GM19452 (cell line): Measurements from ENCODE around the gene IFNA6.

ENCODE experiments used
- ATAC-seq: cut with Tn5 transposase; IDR thresholded peaks from one replicate; pipeline ENCODE4 v1.9.1; 2021; ENCODE audit not compliant: unreplicated experiment

IFNA6 gene

DNA sequence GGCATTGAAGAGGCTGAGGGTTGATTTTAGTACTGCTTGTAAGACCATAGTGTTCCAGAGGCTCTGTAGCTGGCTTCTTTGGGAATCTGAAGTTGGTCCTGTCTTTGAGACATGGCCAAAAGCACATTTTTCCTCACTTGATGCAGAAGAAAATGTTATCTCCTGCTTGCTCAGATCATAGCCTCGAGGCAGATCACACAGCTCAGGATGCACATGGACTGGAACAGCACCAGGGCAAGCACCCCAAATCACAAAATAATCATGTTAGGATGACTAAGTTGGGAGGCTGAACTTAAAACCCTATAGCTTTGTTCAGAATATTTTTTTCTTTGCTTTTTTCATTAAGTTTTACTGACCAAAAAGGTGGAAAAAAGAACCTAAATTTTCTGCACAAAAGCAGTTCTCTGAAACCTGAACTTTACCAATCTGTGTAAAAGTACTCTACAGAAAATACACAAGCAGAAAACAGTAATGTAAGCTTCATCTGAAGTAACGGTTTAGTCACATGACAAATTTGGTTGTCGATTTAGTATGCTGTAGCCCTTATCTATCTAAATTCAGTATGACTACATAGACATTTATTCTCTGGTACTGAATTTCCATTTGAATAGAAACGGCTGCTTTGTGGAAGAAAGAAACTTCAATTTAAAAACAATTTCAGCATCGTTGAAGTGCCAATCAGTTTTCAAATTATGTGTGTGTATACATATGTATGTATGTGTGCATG lies 18.8 kb downstream of the IFNA6 start:
- no peak for ATAC-seq

DNA sequence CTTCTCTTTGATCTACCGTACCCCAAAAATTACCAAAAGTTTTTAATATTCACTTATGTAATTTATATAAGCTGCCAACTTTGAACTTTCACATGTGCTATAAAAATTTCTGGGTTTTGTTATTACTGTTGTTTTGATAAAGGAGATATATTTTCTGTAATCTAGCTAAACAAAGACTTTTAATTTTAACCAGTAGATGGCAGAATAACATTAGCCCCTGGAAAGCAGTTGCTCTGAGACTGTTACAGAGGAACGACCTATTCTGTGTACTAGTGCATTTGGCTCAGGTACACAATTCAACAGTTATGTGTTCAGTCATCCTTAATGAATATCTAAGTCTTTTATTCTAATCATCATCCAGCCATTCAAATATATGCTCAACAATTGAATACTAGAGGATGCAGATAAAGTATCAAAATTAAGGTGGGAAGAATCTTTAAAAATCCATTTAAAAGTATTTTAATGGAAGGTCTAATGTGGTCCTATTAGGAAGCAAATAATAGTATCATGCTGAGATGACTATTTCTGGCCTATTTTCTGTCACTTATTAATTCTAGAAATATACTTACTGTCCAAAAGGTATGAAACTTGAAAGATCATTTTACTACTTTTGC lies 24.1 kb downstream of the IFNA6 start:
- ATAC-seq: peak; percentile 78

DNA sequence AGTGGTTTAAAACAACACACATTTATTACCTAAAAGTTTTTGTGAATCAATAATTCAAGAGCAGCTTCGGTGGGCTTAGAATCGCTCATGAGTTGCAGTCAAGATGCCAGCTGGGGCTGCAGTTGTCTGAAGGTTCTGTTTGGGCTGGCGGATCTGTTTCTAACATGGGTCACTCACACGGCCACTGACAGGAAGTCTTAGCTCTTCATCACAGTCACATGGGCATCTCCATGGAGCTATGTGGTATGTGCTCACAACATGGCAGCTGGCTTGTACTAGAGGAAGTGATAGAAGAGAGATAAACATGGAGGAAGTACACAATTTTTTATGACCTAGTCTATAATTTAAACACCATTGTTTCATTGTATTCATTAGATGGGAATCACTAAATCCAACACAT lies 26.6 kb downstream of the IFNA6 start:
- ATAC-seq: no peak

GRCh38 chr9:21322911-21323461 lies 27.7 kb downstream of the IFNA6 start:
- no peak for ATAC-seq

DNA sequence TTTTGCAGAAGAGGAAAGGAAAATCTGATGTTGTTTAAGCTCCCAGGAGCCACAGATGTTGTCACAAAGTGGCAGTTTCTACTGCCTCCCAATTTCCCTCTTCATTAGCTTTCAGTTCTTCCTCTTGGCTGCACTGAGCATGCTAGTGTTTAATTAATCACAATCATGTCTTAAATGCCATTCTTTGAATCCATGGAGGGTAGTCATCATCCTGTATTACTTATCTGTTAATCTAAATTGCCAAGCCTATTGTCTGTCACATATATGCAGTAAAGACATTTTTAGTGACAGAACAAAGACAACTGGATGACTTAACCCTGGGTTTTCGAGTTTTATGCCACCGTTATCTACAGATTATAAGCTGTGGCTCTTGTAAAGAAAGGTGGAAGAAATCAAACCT lies 30.2 kb downstream of the IFNA6 start:
- ATAC-seq: no peak

DNA sequence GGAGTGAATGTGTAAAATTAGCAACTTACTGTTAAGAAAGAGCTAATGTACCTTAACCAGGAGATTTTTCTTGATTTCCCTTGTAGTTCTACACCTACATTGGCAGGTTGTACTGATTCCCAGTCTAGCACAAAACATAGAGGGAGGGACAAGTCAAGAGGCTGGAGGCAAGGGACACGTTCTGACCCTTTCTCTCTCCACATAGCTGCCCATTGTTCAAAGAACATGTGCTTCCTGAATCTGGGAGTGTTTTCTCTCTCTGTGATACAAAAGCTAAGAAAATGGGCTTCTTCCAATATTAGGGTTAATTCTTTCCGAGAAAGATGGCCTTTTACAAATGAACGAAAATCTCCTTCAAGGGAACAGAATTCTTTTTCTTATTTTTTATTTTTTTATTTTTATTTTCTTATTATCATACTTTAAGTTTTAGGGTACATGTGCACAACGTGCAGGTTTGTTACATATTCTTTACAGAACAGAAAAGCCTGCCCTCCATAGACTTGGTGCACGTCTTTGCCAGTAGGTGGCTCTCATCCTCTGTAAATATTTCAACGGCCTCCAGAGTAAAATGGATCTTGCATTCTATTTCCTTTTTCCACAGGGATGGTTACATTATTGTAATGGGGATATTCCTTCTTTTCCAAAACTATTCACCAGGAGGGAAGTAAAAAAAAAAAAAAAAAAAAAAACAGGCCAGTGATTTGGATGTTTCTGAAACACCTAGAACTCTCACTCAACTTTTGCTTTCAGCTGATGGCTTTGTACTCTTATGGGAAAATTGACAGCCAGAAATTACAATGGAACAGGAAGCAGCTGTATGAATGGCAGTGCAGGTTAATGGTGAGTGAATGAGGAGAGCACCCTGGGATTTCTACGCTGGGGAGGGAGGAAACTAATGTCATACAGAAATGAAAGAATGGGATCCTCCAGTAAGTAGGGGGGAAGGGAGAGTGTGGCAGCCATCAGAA lies 32.4 kb downstream of the IFNA6 start:
- peak; percentile 71 for ATAC-seq

- no peak for ATAC-seq
Measured at GRCh38 chr9:21316860-21317259, 33.8 kb downstream of the IFNA6 start.

- ATAC-seq: no peak
Measured at GRCh38 chr9:21316032-21316842, 34.5 kb downstream of the IFNA6 start.

- no peak for ATAC-seq
Measured at GRCh38 chr9:21314152-21314551, 36.5 kb downstream of the IFNA6 start.

- ATAC-seq: no peak
Measured at GRCh38 chr9:21311889-21312288, 38.8 kb downstream of the IFNA6 start.

GRCh38 chr9:21305213-21305612 lies 45.5 kb downstream of the IFNA6 start, which contains the start of gene IFNA5:
Gene IFNA5 (minus strand): TSS chr9:21305313. CDS start chr9:21305256, 57 bp downstream.
- no peak for ATAC-seq
